PFSK-1 (cell line): Measurements from ENCODE around the gene VAV2.

ENCODE experiments used
- FOXP2 ChIP-seq: optimal IDR thresholded peaks from 2 replicates; pipeline ENCODE3; 2011; ENCODE audit warnings: borderline replicate concordance, control low read depth, inconsistent platforms; ENCODE audit not compliant: insufficient read depth; ENCODE audit errors: extremely low read length, extremely low read depth
- POLR2AphosphoS5 ChIP-seq: IDR thresholded peaks from 2 replicates; pipeline ENCODE4 v1.6.1; 2012; ENCODE audit warnings: low read depth, mild to moderate bottlenecking, control low read depth, low read length, moderate library complexity
- REST ChIP-seq, 2 experiments: IDR thresholded peaks; 2 replicates each; pipeline versions ENCODE4 v1.6.1 to v1.8.0; 2011 to 2012; ENCODE audit warnings: low read depth in 2 of 2, low read length in 2 of 2, control low read depth in 1 of 2, inconsistent platforms in 1 of 2, mild to moderate bottlenecking in 1 of 2, moderate library complexity in 1 of 2; ENCODE audit not compliant: insufficient read depth in 1 of 2
- SIN3A ChIP-seq: IDR thresholded peaks from 2 replicates; pipeline ENCODE4 v1.6.1; 2012; ENCODE audit warnings: mild to moderate bottlenecking, low read length, moderate library complexity, borderline replicate concordance; ENCODE audit not compliant: insufficient read depth
- TAF1 ChIP-seq: IDR thresholded peaks from 2 replicates; pipeline ENCODE4 v1.6.1; 2012; ENCODE audit warnings: low read length, control low read depth, borderline replicate concordance; ENCODE audit not compliant: insufficient read depth

Gene VAV2

GRCh38 chr9:133889584-133890301 is 102.4 kb downstream of the VAV2 start:
- TF ChIP-seq REST (IDR thresholded peaks at IDR 0.05; ENCODE audit: insufficient read depth in 1 of 2, low read depth in 2 of 2, low read length in 2 of 2) (no peak), POLR2AphosphoS5 (no peak), SIN3A (no peak), TAF1 (no peak), FOXP2 (no peak)

- no peak for TF ChIP-seq FOXP2
- TF ChIP-seq TAF1 = no peak
- TF ChIP-seq SIN3A = no peak
- no peak for TF ChIP-seq REST (IDR thresholded peaks at IDR 0.05; ENCODE audit: insufficient read depth in 1 of 2, low read depth in 2 of 2, low read length in 2 of 2)
Measured at GRCh38 chr9:133888809-133889491, 103.2 kb downstream of the VAV2 start.

GRCh38 chr9:133888048-133888808 is 103.9 kb downstream of the VAV2 start:
- TF ChIP-seq SIN3A (no peak), POLR2AphosphoS5 (no peak), REST (IDR thresholded peaks at IDR 0.05; ENCODE audit: insufficient read depth in 1 of 2, low read depth in 2 of 2, low read length in 2 of 2) (no peak), TAF1 (no peak), FOXP2 (no peak)

GRCh38 chr9:133887540-133888047 is 104.5 kb downstream of the VAV2 start:
- TF ChIP-seq REST (IDR thresholded peaks at IDR 0.05; ENCODE audit: insufficient read depth in 1 of 2, low read depth in 2 of 2, low read length in 2 of 2) (no peak), SIN3A (no peak), TAF1 (no peak), POLR2AphosphoS5 (no peak), FOXP2 (no peak)
